Jurkat, Clone E6-1 (cell line): Measurements from ENCODE around the gene ANKH.

Experiments used
- DNase-seq: peaks from one replicate; pipeline ENCODE4 v3.0.0-alpha.2; 2011; ENCODE audit warnings: low read depth, low spot score
- H3K4me3 ChIP-seq: 2 replicates; pipeline ENCODE4 v1.5.1; 2011; ENCODE audit warnings: mild to moderate bottlenecking, low read length, control low read depth, moderate library complexity

ANKH gene

GRCh38 chr5:14775857-14776256, 95.7 kb downstream of the ANKH start:
- no peak for DNase-seq
- H3K4me3 ChIP-seq: no peak overlapping the region

- DNase-seq: no peak
- H3K4me3 ChIP-seq: no peak overlapping the region
Measured at GRCh38 chr5:14773588-14773987, 98.0 kb downstream of the ANKH start.

- H3K4me3 ChIP-seq: no peak overlapping the region
- no peak for DNase-seq
Measured at GRCh38 chr5:14771972-14772371, 99.6 kb downstream of the ANKH start.

GRCh38 chr5:14771189-14771588, 100.4 kb downstream of the ANKH start:
- DNase-seq: no peak

GRCh38 chr5:14768508-14769365, 102.8 kb downstream of the ANKH start:
- no peak for DNase-seq
- H3K4me3 ChIP-seq: no peak overlapping the region

More at GRCh38 chr5:14771189-14771588, 100.4 kb downstream of the ANKH start:
- no peak overlapping the region for H3K4me3 ChIP-seq

GRCh38 chr5:14767735-14768507, 103.7 kb downstream of the ANKH start:
- H3K4me3 ChIP-seq: no peak overlapping the region
- DNase-seq: no peak

- no peak for DNase-seq
- no peak overlapping the region for H3K4me3 ChIP-seq
Measured at GRCh38 chr5:14767053-14767452, 104.5 kb downstream of the ANKH start.

- no peak overlapping the region for H3K4me3 ChIP-seq
- no peak for DNase-seq
Measured at GRCh38 chr5:14766584-14766983, 105.0 kb downstream of the ANKH start.

GRCh38 chr5:14765587-14765986, 106.0 kb downstream of the ANKH start:
- H3K4me3 ChIP-seq: no peak overlapping the region
- no peak for DNase-seq

- no peak overlapping the region for H3K4me3 ChIP-seq
- no peak for DNase-seq
Measured at GRCh38 chr5:14762549-14763216, 108.9 kb downstream of the ANKH start.

GRCh38 chr5:14760548-14761002, 111.0 kb downstream of the ANKH start:
- no peak overlapping the region for H3K4me3 ChIP-seq

GRCh38 chr5:14759744-14760547, 111.6 kb downstream of the ANKH start:
- no peak for DNase-seq

More at GRCh38 chr5:14760548-14761002, 111.0 kb downstream of the ANKH start:
- no peak for DNase-seq

GRCh38 chr5:14757850-14758249, 113.7 kb downstream of the ANKH start:
- no peak overlapping the region for H3K4me3 ChIP-seq
- no peak for DNase-seq

More at GRCh38 chr5:14759744-14760547, 111.6 kb downstream of the ANKH start:
- no peak overlapping the region for H3K4me3 ChIP-seq

- no peak for DNase-seq
- H3K4me3 ChIP-seq: no peak overlapping the region
Measured at GRCh38 chr5:14756478-14756877, 115.1 kb downstream of the ANKH start.

- no peak overlapping the region for H3K4me3 ChIP-seq
- no peak for DNase-seq
Measured at GRCh38 chr5:14753947-14754346, 117.6 kb downstream of the ANKH start.

- no peak for DNase-seq
- H3K4me3 ChIP-seq: no peak overlapping the region
Measured at GRCh38 chr5:14753292-14753691, 118.3 kb downstream of the ANKH start.

- no peak for DNase-seq
- no peak overlapping the region for H3K4me3 ChIP-seq
Measured at GRCh38 chr5:14752497-14753071, 119.0 kb downstream of the ANKH start.

GRCh38 chr5:14750712-14751111, 120.9 kb downstream of the ANKH start:
- no peak overlapping the region for H3K4me3 ChIP-seq
- no peak for DNase-seq
